Erythroblast (primary cell): ENCODE measurements around the gene DCAF10.

Experiments used
- GATA1 ChIP-seq: IDR thresholded peaks from 2 replicates; pipeline ENCODE4 v1.6.1; 2011; ENCODE audit warnings: low read depth, mild to moderate bottlenecking, control low read depth, low read length, moderate library complexity
- POLR2A ChIP-seq: IDR thresholded peaks from 2 replicates; pipeline ENCODE4 v1.6.1; 2011; ENCODE audit warnings: mild to moderate bottlenecking, low read length

DNA sequence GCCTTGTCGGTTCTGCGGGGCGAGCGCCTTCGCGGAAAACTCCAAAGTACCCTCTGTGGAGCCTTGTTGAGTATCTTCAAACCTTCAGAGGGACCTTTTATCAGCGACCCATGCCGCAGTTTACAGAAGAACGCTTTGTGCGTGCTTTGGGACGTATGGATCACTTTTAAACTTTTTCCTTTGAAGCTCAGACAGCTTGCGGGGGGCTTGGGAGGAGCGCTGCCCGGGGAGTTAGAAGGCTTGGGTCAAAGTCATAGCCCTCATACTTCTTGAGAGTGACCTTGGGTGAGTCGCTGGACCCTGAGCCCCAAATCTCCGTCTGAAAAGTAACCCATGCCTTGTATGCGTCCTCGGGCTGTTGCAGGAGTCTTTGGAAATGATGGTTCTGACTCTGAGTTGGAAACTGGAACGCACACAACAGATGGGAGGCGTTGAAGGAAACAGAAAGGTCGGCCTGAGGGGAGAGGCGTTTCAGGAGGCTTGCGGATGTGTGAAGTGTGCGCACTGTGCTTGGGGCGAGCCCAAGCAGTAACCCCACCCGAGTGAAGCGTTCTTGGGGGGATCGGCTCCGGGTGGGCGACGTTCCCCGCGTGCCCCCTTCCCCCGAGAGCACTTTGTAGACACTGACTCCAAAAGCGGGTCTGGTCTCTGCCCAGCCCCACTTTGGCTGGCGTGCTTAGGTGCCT lies 104.0 kb downstream of the DCAF10 start:
- TF ChIP-seq POLR2A (peak; percentile 63), GATA1 (no peak)
